ENCODE measurements around the gene PTGFR.

The PTGFR gene, protein sequence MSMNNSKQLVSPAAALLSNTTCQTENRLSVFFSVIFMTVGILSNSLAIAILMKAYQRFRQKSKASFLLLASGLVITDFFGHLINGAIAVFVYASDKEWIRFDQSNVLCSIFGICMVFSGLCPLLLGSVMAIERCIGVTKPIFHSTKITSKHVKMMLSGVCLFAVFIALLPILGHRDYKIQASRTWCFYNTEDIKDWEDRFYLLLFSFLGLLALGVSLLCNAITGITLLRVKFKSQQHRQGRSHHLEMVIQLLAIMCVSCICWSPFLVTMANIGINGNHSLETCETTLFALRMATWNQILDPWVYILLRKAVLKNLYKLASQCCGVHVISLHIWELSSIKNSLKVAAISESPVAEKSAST

DNA sequence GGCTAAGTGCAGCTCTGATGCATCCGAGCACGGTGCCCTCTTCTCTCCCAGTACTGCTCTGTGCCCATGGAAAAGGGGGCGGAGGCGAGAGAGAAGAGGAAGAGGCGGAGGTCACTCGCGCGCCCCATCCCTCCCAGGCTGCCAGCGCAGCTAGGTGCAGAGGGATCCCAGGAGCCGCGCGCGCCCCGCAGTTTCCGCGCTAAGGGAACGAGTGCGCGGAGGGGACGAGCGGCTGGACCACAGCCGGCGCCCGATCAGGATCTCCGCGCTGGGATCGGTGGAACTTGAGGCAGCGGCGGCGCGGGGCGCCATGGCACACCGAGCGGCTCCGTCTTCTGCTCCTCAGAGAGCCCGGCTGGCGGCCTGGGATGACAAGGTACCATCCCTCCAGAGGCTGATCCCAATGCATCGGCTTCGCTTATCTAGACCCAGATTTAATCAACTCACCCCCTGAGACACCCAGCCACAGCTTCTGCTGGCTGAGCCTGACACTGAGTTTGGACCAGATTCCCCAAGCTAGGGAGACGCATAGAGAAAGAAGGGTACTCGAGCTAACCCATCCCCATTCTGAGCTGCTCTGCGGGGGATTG lies at the start of gene PTGFR:
Gene PTGFR (plus strand): TSS at position 114 of the 590 bp plus-strand sequence. CDS start 1,770 bp downstream, outside the sequence.
- DNase-seq, result peak; percentile 67

DNA sequence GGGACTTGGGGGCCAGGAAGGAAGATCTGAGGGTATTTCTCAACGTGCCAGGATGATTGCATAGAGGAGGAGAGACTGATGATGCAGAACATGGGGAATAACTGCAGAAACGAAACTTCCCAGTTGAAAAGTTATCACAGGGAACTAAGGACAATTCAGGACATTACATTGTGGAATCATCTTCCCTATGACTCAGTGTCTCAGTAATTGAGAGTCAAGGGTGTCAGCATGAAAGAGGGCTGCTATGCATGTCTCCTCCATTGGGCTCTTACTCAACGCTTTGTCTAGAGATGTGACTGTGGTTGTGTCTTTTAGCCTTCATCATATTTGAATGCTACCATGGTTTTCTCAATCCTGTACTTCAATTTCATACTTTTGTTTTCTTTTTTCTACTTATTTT lies 48.9 kb upstream of the PTGFR start:
- no peak for DNase-seq

DNA sequence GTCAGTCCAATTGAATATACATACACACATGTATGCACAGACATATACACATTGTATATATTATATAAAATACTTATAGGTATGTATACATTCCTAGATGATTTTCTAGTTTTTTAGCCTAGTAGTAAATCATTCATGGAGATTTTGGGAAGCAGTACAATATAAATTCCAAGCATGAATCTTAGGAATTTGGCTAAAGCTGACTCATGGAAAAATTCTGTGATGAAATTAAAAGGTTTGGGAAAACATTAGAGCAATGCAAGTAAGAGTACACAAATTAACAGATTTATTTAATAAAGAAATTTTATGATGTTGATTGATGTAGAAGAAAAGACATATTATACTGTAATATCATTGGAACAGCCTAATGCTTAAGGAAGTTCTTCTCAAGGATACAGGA lies 43.7 kb upstream of the PTGFR start:
- no peak for DNase-seq

DNA sequence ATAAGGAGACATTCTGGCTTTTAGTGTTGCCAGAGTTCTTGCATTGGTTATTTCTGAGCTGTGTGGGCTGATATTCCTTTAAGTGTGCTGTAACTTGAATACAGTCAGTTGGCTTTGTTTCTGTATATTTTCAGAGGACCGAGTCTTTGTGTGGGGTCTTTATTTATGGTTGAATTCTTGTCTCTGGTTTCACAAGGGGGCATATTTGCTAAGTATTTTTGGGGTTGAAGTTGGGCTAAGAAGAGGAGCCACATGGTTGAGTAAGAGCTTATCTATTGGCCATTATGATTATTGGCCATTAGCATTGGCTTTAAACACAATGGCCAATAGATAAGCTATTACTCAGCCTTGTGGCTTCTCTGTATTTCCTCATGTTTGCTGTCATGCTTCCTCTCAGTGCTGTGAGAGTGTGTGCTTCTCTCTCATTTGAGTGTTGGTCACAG lies 26.3 kb upstream of the PTGFR start:
- DNase-seq, result no peak

DNA sequence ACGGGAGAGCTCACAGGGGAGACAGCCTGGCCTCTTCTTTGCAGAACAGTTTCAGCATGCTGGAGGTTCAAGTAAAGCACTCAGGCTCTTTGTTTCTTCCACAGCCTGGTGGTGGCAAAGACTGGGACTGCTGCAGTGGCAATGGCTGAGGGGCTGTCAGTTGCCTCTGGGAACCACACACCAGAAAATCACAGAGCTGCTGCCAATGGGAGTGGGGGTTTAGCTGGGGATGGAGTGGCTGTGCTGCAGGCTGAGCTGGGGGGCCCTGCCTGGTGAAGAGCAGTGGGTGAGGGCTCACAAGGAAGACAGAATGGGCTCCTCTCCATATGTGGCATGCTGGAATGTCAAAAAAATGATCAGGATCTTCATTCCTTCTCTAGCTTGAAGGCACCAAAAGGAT lies 25.6 kb upstream of the PTGFR start:
- DNase-seq, result no peak

DNA sequence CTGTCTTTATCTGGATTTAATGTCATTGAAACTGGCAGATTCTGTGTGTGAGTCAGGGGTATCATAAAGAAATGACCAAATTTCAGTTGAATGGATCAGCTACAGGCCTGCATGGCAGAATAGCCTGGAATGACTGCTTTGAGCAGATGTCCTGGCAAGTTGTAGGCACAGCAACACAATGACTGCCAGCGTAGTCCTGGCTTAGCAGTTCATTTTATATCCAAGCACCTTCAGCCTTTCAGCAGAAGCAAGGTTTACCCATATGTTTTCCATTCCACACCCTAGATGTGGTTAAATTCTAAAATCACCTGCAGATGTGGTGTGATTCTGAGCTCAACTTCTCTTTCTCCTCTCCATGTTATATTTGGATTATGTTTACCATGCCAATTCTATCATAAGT lies 22.3 kb upstream of the PTGFR start:
- DNase-seq, result no peak

DNA sequence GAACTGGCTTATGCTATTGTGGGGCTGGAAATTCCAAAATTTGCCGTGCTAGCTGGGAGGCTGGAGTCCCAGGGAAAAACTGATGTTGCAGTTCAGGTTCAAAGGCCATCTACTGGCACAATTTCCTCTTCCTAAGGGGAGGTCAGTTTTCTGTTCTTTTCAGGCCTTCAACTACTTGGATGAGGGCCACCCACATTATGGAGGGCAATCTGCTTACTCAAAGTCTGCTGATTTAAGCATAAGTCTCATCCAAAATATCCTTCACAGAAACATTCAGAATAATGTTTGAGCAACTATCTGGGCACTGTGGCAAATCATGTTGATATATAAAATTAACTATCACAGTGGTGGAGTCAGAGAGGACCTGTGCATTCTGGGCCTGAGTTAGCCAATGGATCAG lies 21.2 kb upstream of the PTGFR start:
- no peak for DNase-seq

DNA sequence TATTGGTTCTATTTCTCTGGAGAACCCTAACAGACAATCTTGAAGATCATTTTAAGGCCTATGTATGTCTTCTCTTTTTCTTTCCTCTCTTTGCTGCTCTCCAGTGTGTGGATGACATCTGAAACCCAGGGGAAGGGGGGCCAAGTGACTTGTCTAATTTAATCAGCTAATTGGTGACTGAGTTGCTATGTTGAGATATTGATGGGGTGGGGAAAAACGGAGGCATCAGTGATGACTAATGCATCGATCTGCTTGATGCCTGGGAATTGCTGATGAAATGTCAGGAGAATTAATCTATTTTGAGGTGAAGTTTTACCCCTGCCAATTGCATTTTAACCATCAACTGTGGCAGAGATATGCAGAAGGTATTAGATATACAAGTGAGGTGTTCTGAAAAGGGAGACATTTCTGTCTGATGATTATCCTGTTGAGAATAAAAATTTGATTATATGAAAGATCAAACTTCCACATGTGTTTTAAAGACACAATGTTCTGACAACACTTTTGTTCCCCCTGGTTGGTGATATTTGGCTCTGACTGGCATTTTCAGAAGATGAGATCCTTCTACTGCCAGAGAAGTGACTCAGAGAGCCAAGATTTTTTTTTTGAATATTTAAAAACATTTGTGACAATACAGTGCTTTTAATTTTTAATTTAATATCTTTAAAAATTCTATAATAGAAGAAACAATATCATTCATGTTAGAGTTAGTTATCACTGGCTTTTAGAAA lies 18.7 kb upstream of the PTGFR start:
- no peak for DNase-seq

DNA sequence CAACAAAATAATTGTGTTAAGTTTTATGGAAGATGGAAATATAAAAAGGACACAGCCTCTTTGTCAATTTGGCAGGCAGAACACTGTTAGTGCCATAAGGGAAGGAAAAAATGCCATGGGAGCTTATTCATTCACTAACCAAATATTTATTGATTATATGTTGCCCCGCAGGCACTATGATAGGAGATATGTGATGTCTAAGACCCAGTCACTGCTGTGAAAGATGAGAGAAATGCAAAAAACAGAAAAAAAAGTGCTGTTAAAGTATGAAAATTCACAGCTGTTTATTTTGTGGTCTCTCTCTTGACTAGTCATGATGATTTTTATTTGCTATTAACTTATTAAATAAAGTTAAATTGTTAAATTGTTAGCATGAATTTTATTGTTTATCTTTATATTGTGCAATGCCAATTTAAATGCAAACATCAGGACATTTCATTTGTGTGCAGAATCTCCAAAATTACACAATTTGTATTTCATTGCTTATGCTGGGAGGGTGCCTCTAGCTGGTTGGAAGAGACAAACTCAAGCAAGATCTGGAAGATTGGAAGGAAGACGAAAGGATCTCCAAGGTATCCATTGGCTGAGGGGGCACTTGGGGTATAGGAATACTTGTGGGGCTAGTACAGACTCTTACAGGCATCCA lies 17.8 kb upstream of the PTGFR start:
- DNase-seq, result no peak

DNA sequence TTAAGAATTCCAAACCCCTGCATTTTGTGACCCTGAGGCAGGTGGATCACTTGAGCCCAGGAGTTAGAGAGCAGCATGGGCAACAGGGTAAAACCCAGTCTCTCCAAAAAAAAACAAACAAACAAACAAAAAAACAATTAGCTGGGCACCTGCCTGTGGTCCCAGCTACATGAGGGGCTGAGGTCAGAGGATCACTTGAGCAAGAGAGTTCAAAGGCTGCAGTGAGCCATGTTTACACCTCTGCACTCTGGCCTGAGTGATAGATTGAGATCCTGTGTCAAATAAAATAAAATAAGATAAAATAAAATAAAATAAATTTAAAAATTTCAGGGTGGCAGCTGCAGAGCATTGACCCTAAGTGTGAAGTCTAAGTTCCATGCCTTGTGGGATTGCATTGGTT lies 16.7 kb upstream of the PTGFR start:
- no peak for DNase-seq

DNA sequence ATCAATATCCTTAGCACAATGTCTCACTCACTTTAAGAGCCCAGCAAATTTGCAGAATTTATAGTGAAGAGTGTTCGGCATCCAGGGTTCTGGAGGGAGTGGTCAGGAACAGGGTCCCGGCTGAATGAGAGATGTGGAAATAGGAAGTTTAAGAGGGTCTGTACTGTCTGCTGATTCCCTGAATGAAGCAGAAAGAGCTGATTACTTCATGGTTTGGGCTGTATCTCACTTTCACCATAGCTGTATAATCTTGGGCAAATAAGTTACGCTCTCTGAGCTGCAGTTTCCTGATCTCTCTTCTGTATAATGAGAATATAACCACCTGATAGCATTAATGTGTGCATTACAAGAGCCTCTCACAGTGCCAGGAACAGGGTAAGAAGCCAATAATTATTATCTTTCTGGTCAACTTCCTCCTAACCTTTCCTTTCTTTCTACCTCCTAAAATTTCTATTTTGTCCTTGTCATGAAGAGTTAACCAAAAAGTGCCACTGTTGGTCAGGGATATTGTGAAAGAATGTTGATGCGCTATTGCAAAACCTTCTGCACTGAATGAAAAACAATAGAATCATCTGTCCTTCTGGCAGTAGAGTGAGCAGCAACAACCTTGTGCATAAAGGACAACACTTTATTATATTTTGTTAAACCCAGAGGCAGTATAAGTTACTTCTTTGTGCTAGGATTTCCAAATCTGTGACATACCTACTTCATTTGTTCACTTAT lies 14.7 kb upstream of the PTGFR start:
- DNase-seq, result no peak

DNA sequence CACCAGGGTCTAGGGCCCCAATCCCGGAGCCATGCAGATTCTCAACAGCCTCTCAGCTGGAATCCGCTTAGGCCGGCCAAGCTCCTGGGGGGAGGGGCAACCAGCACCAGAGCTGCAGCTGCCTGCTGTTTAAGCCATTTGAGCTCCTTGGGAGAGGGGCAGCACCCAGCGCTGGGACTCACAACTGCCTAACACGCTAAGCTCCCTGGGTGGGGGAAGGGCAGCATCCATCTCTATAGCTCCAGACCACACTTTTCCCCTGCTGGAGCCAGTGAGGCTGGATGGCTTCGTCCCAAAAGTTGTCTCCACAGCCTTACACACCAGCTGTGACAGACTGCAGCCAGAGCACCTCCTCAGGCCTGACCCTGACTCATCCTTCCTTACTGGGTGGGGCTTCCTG lies 6.9 kb upstream of the PTGFR start:
- peak; percentile 74 for DNase-seq

DNA sequence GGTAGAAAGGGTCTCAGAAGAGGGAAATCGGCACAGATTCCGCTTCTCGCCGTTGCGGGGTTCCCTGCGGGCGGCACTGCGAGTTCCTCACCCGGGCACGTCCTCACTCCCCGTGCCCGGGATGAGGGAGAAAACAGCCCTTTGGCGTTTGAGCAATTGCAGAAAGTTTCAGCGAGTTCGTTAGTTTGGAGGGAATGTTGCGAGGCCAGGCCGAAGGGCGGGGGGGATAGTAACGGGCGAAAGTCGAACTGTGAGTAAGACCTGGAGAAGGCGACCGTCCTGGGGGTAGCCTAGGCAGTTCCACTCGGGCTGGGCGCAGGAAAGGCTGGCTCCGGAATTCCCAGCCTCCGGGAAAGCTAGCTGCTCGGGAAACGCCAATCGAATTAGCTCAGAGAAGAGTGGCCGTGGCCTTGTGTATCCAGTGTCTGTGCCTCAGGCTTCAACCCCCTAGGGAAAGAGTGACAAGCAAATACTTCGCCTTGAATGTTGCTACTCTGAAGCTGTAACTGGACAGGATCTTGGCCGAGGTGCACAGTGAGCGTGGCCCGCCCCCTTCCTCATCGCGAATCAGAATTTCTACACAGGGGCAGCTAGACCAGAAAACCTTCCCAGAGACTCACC lies 787 bp downstream of the PTGFR start:
- peak; percentile 91 for DNase-seq

DNA sequence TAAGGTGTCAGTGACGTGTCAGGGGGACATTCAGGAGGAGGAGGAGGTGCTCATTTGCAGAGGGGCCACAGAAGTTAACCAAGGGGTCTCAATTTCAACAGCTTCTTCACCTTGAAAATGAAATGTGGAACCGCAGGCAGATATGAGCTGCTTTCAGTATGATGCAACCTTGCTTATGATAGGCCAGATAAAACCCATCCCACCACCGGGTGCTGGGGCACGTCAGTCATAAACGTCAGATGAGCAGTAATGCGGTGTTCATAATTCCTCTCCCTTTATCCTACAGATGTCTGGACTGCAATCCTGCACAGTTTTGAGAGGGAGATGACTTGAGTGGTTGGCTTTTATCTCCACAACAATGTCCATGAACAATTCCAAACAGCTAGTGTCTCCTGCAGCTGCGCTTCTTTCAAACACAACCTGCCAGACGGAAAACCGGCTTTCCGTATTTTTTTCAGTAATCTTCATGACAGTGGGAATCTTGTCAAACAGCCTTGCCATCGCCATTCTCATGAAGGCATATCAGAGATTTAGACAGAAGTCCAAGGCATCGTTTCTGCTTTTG lies 1.7 kb downstream of the PTGFR start:
- no peak for DNase-seq

DNA sequence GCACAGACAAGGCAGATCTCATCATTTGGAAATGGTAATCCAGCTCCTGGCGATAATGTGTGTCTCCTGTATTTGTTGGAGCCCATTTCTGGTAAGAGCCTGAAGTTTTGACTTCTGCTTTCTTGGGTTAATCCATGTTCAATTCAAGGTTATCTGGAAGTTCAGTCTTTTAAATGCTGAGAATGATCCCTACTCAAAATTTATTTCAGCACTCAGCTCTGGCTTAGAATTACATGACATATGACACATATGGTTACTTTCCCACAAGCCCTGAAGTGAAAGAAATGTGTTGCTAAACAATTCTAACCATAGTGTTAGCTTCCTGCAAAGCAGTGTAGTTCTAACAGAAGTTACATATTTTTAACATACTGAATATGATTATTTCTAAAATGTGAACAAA lies 2.7 kb downstream of the PTGFR start:
- no peak for DNase-seq

DNA sequence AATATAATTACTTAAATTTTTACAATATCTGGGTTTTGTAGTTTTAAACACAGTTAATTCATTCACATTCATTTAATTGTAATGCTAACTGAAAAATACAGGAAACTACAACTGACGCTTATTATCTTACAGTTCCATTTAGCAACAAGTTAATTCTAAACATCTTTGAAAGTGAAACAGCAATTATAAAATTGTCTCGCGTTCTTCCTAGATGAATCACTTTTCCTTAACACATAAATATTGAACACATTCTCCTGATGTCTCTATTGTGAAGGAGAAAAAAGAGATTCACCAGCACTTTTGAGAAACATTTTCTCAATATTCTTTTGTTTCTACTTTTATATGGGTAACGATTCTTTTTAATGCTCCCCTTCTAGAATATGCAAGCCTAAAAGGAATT lies 6.4 kb downstream of the PTGFR start:
- no peak for DNase-seq

DNA sequence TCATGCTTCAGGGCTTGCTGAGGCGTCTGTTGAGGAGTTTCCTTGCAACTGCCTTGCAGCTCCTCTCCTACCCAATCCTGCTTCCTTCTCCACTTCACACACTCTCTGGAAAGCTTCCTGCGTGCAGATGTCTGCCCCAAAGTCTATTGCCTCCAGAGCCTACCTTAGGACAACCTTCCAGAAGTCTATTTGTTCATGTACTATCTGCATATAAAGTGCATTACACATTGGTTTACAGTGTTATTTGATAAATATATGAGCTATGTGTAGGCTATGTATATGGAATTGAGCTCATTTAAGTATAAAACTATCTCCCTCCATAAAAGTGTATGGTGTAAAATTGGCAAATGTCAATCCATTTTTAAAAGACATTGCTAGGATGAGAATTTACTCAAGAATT lies 9.8 kb downstream of the PTGFR start:
- DNase-seq, result no peak

DNA sequence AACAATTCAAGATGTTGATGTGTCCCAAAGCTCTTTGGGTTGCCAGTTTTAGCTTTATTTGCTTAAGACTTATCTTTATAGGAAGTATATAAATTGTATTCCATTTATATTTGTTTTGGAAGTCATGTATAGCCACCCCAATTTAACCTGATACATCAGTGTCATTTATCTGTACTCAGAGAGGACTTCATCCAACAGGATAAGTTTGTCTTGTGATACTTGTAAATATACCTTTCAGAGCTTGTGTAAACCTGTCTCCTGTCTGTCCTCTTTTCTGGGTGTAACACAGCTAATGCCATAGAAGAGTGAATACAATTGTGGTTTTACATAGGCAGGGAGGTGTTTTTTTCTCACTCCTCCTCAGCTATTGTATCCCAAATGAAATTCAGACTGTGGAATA lies 10.4 kb downstream of the PTGFR start:
- no peak for DNase-seq

DNA sequence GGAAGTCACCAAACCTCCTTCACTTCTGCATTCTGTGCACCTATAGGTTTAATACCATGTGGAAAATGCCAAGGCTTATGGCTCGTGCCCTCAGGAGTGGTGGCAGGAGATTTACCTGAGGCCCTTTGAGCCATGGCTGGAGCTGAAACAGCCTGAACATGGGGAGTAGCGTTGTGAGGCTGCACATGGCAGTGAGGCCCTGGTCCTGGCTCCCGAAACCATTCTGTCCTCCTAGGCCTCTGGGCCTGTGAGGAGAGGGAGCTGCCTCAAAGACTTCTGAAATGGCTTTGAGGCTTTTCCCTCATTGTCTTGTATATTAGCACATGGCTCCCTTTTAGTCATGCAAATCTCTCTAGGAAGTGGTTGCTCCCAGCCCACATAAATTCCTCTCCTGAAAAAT lies 20.6 kb downstream of the PTGFR start:
- DNase-seq, result no peak

DNA sequence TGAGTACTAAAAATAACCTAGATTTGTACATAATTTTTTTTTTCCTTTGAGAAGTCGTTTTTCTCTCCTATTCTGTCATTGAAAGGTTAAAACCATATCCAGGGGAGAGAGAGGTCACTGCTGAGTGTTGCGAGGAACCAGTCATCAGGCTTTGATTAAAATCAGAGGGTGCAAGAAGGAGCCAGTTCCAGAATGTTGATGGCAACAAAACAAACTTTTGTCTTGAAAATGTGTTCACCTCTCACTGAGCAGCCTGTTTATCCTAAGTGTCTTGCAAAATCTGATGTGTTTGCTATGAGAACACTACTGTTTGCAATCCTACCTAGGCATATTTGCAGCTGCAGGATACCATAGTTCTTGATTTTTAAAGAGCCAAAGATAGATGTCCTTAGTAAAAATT lies 25.9 kb downstream of the PTGFR start:
- DNase-seq, result no peak

DNA sequence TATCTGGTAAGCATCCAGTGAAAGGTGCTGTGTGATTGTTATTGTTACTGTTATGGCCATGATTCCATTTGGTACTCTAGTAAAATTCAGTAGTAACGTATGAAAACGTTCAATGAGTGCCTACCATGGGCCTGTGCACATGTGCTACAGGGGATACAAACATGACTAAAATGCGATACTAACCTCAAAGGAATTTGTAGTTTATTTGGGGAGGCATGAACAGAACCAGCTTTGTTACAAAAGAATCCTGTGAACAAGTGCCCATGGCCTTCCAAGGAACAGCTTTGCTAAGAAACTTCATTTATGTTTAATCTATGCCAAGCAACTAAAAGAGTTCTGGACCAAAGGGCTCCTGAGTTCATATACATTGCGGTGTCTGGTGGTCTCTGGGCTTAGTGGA lies 28.7 kb downstream of the PTGFR start:
- no peak for DNase-seq

DNA sequence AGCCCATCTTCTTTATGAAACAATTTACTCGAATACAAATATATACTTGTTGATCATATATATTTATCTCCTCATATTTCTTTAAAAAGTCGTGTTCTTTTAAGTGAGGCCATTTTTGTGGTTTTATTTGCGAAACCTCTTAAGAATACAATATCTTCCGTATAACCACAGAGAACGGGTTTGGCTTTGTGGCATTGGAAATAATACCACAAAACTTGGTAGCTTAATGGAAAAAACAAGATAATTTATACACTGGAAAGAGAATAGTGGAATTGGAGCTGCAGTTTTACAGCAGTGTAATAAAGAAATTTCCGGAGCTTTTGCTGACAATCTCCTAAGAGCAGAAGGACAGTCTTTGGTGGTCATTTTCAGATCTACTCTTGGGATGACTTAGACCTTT lies 29.4 kb downstream of the PTGFR start:
- DNase-seq, result no peak
